GM18861 (cell line): ENCODE results near the gene TNNI3K.

Source experiments
- ATAC-seq: cut with Tn5 transposase; IDR thresholded peaks from one replicate; pipeline ENCODE4 v1.9.1; 2021; ENCODE audit not compliant: unreplicated experiment

TNNI3K gene

DNA sequence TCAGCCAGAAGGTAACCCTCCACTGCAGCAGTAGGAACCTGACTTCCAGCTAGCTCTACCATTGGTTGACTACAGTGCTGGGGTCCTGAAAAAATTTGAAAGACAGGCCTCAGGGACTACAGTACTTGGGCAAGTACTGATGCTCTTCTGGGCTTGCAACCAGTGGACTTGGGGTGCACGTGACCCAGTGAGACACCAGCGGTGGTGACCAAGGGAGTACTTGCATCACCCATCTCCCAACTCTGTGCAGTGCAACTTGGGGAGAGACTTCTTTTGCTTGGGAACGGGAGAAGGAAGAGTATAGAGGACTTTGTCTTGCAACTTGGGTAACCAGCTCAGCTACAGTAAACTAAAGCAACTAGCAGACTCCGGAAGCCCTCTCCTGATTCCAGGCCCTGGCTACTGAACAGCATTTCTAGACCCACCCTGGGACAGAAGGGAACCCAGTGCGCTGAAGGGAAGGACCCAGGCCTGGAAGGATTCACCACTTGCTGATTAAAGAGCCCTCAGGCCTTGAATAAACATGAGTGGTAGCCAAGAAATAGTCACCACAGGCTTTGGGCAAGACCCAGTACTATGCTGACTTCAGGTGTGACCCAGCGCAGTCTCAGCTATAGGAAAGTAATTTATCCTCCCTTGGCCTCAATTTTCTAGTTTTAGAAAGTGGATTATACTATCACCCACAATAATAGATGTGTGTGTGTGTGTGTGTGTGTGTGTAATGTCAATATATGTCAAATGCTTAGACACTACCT, 45.6 kb downstream of the TNNI3K start:
- no peak for ATAC-seq

- ATAC-seq = no peak
These were observed 51.2 kb downstream of the TNNI3K start for GRCh38 chr1:74286414-74286813.

DNA sequence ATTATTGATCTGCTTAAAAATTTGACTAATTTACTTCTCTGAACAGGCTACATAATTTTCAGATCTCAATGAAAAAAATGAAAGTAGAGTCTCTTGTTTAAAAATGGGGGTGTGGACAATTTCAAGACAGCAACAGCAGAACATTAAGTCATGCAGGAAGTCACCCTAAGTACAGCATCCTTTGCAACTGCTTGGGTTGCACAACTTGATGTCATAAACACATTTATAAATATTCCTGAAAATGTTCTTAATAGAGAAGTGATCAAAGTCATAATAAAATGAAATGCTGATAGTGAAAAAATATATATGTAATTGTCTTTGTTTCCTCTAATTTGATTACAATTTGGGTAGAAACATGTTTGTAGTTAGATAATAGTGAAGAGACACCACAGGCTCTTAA, 79.3 kb downstream of the TNNI3K start:
- no peak for ATAC-seq

- ATAC-seq = no peak
These were observed 81.1 kb downstream of the TNNI3K start for GRCh38 chr1:74316302-74316701.

GRCh38 chr1:74317663-74318062, 82.5 kb downstream of the TNNI3K start:
- no peak for ATAC-seq

DNA sequence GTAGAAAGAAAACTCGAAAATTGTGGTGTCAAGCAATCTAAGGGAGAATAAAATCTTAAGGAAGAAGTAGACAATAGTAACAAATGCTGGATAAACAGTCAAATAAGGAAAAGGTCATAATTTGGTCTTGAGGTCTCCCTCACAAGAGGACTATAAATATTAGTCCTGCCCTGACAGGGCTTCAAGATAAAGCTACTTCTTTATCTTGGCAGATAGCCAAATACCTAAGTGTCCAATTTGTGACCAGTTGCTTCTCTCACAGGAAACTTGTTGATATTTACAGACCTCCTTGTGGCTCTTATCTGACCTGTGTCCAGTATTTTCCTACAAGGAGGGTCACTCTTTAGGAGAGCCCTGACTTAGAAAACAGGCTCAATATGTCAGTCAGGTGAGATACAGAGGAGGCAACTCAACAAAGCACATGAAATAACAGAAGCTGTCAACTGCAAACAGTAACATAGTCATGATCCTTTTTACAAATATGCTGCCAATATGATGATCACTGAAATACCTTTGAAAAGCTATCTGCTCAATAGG, 88.8 kb downstream of the TNNI3K start:
- ATAC-seq = no peak

- ATAC-seq = no peak
These were observed 89.7 kb downstream of the TNNI3K start for GRCh38 chr1:74324684-74325448.

DNA sequence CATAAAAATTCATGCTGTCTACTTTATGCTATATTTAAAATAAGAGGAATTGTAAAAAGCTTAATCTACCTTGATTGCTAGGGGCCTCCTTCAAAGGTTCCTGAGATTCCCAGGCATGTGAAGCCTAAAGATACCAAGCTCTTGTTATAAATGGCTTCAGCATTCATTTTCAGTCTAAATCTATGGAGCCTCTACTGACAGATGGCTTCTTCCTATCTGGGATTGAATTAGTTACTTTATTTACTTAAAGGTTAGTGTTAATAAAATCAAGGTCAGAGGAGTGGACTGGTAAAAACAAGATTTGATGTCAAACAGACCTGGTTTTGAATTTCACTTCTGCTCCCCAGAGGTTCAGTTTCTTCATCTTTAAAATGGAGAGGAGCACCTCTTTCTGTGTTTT, 93.7 kb downstream of the TNNI3K start:
- no peak for ATAC-seq

- ATAC-seq = no peak
These were observed 98.1 kb downstream of the TNNI3K start for GRCh38 chr1:74333244-74333643.

- no peak for ATAC-seq
These were observed 99.0 kb downstream of the TNNI3K start for GRCh38 chr1:74334147-74334546.

DNA sequence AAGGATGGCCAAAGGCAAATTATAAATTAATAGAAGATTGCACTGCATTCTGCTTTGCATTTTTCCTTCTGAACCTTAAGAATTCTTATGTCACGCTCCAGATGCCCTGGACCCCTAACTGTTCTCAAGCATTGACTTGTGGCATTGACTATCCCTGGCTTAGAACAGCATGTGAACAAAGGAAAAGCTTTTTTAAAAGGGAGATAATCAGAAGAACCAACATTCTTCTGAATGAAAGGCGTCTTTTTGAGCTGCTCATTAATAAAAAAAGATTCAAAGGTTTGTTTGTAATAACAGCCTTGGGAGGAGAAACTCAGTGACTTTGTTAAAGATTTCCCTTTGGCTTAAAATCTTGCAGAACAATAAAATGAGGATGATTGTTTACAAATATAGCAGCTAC, 105.5 kb downstream of the TNNI3K start:
- no peak for ATAC-seq

- ATAC-seq = no peak
These were observed 106.6 kb downstream of the TNNI3K start for GRCh38 chr1:74341702-74342339.

- no peak for ATAC-seq
These were observed 108.0 kb downstream of the TNNI3K start for GRCh38 chr1:74343216-74343615.

- no peak for ATAC-seq
These were observed 109.2 kb downstream of the TNNI3K start for GRCh38 chr1:74344387-74344786.

GRCh38 chr1:74356493-74356892, 121.3 kb downstream of the TNNI3K start:
- ATAC-seq = no peak

- ATAC-seq = no peak
These were observed 122.0 kb downstream of the TNNI3K start for GRCh38 chr1:74357150-74357549.

DNA sequence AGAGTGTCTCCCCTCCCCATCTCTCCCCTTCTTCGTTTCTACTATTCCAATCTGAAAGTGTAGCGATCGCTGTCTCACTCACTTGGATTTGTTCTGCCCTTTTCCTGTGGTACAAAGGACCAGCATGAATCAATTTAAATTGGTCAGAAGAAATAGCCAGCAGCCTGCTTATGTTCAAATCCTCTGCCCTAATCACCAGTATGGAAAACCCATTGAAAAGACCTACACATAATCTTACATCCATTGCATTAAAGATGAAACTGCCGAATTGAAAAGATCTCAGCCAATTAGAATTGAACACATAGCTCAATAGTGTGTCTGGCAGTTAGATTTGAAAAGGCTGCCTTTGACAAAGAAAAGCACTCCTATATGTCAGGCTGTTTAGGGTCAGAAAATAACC, 122.6 kb downstream of the TNNI3K start:
- ATAC-seq = no peak

DNA sequence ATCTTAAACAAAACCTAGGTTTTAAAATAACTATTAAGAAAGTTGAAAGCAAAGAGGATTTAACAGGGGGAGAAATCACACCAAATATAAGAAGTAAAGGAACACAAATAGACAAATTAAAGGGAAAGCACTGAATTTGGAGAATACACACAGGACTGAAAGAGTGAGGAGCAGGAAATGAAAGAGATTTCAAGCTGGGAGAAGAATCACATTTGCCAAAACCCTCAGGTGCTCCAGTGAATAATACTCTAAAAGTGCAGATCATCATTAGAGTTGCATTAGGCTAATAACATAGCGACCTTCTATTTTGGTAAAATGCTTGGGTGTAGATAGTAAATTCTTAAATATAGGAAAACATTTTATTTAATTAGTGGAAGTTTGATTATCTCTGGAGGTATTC, 127.5 kb downstream of the TNNI3K start:
- no peak for ATAC-seq

- ATAC-seq = no peak
These were observed 128.0 kb downstream of the TNNI3K start for GRCh38 chr1:74363220-74363619.

DNA sequence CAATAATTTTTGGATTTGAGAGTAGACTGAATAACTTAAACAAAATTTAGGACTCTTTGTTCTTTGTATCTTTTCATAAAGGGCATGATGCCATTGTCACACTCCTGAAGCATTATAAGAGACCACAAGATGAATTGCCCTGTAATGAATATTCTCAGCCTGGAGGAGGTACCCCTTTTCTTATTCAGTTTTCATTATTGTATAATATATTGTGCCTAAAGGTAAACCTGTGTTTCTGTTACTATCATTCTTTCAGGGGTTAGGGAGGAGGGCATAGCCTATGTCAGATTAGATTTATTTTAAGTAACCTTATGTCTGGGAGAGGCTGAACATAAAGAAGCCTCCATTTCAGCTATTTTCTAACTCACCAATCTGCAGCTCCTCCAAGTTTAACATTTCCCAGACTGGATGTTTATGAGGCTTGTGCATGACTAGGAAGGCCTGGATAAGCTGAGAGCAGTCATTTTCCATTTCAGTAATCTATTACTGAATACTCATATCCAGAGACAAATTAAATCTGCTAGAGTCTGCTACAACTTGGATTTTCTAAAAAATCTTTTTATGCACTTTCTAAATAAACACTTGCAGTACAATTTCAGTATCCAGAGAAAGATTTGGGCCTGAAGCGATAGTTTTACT, 132.1 kb downstream of the TNNI3K start:
- no peak for ATAC-seq

DNA sequence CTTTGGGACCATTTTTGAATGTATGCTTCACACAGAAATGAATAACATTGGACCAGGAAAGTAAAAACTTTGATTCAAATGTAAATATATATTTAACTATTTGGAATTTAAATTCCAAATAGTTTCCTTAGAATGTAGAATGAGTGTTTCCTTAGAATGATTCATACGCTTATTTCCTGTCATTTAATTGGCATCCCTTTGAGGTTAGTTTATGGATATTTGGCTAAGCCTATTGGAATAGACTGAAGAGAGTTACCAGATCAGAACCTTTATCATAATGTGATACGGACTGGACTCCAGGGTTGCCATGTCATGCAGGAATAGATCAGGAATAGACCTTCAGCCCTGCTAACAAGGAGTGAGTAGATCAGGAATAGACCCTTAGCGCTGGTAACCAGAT, 133.1 kb downstream of the TNNI3K start:
- no peak for ATAC-seq
